ENCODE measurements around the gene NTSR2. TPM values are rescaled to one million over a fixed set of nuclear protein-coding genes. Genes with fewer than 3 reads are reported as not detected.

The NTSR2 gene
- total RNA-seq, 2 donors from 2014 or later: not detected

DNA sequence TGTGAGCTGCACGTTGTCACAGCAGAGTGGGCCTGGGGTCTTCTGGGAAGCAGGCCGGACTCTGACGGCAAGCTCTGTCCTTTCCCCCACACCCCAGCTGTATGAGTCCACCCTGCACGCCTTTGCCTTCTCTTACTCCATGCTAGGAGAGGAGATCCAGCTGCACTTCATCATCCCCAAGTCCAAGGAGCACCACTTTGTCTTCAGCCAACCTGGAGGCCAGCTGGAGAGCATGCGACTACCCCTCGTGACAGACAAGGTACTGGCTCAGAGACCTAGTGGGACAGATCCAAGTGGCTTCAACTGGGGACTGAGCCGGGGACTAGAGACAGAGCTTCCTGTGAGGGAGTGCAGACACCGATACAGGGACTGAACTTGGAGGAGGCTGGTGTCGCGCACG, 40.1 kb downstream of the NTSR2 start:
- Mint-ChIP-seq H3K4me1 (ENCODE audit: low read depth in 2 of 2) (no peaks in the 10 kb centered on the region), H3K27me3 (no peaks in the 10 kb centered on the region), H3K9me3 (no peaks in the 10 kb centered on the region), H3K36me3 (no peaks in the 10 kb centered on the region), H3K27ac (no peak overlapping the region), H3K4me3 (no peak overlapping the region)
- DNase-seq (ENCODE audit: low spot score): no peak
- ATAC-seq: no peak

DNA sequence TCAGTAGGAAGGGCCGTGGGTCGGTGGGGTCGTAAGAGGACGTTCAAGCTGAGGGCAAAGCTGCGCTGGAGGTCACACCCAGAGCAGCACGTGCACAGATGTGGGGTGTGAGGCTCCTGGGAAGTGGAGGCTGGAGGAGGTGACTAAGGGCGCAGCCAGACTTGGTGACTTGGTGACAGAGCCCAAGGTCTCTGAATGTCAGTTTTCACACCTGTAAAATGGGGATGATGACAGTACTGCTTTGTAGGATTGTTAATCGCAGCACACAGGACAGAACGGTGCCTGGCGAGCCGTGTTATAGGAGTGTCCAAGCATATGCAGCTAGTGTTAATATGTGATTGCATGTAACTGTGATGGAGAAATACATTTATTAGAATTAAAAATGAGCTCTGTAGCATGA, 40.8 kb downstream of the NTSR2 start:
- Mint-ChIP-seq H3K36me3 (no peaks in the 10 kb centered on the region), H3K4me3 (no peak overlapping the region), H3K27me3 (no peaks in the 10 kb centered on the region), H3K4me1 (ENCODE audit: low read depth in 2 of 2) (no peaks in the 10 kb centered on the region), H3K27ac (no peak overlapping the region), H3K9me3 (no peaks in the 10 kb centered on the region)
- ATAC-seq (no peak), DNase-seq (ENCODE audit: low spot score) (no peak)

GRCh38 chr2:11628675-11629074, 41.3 kb downstream of the NTSR2 start:
- H3K4me3 Mint-ChIP-seq: no peak overlapping the region
- no peak overlapping the region for H3K27ac Mint-ChIP-seq
- H3K4me1 Mint-ChIP-seq (ENCODE audit: low read depth in 2 of 2): no peaks in the 10 kb centered on the region
- H3K27me3 Mint-ChIP-seq: no peaks in the 10 kb centered on the region
- ATAC-seq (no peak), DNase-seq (ENCODE audit: low spot score) (no peak)
- no peaks in the 10 kb centered on the region for H3K9me3 Mint-ChIP-seq
- H3K36me3 Mint-ChIP-seq: no peaks in the 10 kb centered on the region

- H3K9me3 Mint-ChIP-seq: no peaks in the 10 kb centered on the region
- no peak for ATAC-seq
Observed at GRCh38 chr2:11625671-11626070, 44.3 kb downstream of the NTSR2 start.

GRCh38 chr2:11624893-11625292, 45.1 kb downstream of the NTSR2 start:
- no peak for ATAC-seq
- DNase-seq (ENCODE audit: low spot score): peak; percentile 10
- no peaks in the 10 kb centered on the region for H3K4me1 Mint-ChIP-seq (ENCODE audit: low read depth in 2 of 2)

More at GRCh38 chr2:11625671-11626070, 44.3 kb downstream of the NTSR2 start:
- H3K27me3 Mint-ChIP-seq: no peaks in the 10 kb centered on the region
- DNase-seq (ENCODE audit: low spot score): no peak
- no peak overlapping the region for H3K4me3 Mint-ChIP-seq
- H3K4me1 Mint-ChIP-seq (ENCODE audit: low read depth in 2 of 2): no peaks in the 10 kb centered on the region
- H3K36me3 Mint-ChIP-seq: no peaks in the 10 kb centered on the region
- H3K27ac Mint-ChIP-seq: no peak overlapping the region

DNA sequence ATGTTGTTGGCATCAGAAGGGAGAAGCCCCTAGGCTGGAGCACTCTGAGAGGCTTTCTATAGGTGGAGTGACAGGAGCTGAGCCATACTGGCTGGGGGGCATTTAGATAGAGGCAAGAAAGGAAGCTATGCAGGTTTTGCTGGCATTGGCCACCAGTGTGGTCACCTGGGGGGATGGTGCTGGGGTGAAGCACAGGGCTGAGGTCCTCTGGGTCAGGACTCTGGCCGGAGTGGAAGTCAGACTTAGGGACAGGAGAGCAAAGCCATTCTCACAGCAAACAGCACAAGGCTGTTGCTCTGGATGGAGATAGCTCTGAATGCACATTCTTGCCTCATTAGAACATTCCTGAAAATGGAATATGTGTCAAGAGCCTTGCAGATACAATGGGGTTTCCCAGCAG, 47.4 kb downstream of the NTSR2 start:
- no peaks in the 10 kb centered on the region for H3K27me3 Mint-ChIP-seq
- DNase-seq (ENCODE audit: low spot score) (peak; percentile 44), ATAC-seq (no peak)
- no peaks in the 10 kb centered on the region for H3K36me3 Mint-ChIP-seq
- no peaks in the 10 kb centered on the region for H3K4me1 Mint-ChIP-seq (ENCODE audit: low read depth in 2 of 2)
- H3K4me3 Mint-ChIP-seq: no peak overlapping the region
- no peak overlapping the region for H3K27ac Mint-ChIP-seq
- no peaks in the 10 kb centered on the region for H3K9me3 Mint-ChIP-seq

More at GRCh38 chr2:11624893-11625292, 45.1 kb downstream of the NTSR2 start:
- Mint-ChIP-seq H3K27me3 (no peaks in the 10 kb centered on the region), H3K9me3 (no peaks in the 10 kb centered on the region), H3K4me3 (no peak overlapping the region), H3K27ac (no peak overlapping the region), H3K36me3 (no peaks in the 10 kb centered on the region)

GRCh38 chr2:11621410-11621809, 48.6 kb downstream of the NTSR2 start:
- DNase-seq (ENCODE audit: low spot score): no peak
- Mint-ChIP-seq H3K4me3 (no peak overlapping the region), H3K9me3 (no peaks in the 10 kb centered on the region), H3K36me3 (no peaks in the 10 kb centered on the region), H3K27ac (no peak overlapping the region), H3K4me1 (ENCODE audit: low read depth in 2 of 2) (no peaks in the 10 kb centered on the region), H3K27me3 (no peaks in the 10 kb centered on the region)
- ATAC-seq: no peak

- Mint-ChIP-seq H3K36me3 (no peaks in the 10 kb centered on the region), H3K9me3 (no peaks in the 10 kb centered on the region), H3K27ac (no peak overlapping the region), H3K4me1 (ENCODE audit: low read depth in 2 of 2) (no peaks in the 10 kb centered on the region), H3K4me3 (no peak overlapping the region), H3K27me3 (no peaks in the 10 kb centered on the region)
- DNase-seq (ENCODE audit: low spot score): no peak
- ATAC-seq: peak; percentile 8 to 48
Observed at GRCh38 chr2:11618708-11619062, 51.3 kb downstream of the NTSR2 start.

GRCh38 chr2:11617984-11618707, 51.8 kb downstream of the NTSR2 start:
- no peaks in the 10 kb centered on the region for H3K9me3 Mint-ChIP-seq
- no peaks in the 10 kb centered on the region for H3K36me3 Mint-ChIP-seq
- no peak overlapping the region for H3K27ac Mint-ChIP-seq
- ATAC-seq (peak; percentile 14 to 41), DNase-seq (ENCODE audit: low spot score) (peak; percentile 55)
- H3K4me3 Mint-ChIP-seq: no peak overlapping the region
- H3K27me3 Mint-ChIP-seq: no peaks in the 10 kb centered on the region
- no peaks in the 10 kb centered on the region for H3K4me1 Mint-ChIP-seq (ENCODE audit: low read depth in 2 of 2)

DNA sequence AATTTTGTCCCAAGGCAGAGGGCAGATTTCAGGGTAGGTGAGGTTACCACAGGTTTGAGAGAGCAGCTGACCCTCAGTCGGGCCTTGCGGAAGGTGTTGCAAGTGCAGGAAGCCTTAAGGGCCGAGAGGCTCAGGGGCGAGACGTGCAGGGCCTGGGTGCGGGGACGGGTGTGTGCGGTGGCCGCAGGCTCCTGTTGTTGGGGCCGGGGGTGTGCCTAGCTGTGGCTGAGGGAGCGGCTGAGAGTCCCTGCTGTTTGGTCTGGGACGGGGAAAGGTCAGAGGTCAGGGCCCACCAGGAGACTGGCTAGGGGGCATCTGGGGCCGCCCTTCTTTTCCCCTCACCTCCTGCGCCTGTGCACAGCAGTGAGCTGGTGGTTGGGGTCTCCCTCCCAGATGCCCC, 52.5 kb downstream of the NTSR2 start:
- H3K4me1 Mint-ChIP-seq (ENCODE audit: low read depth in 2 of 2): no peaks in the 10 kb centered on the region
- no peaks in the 10 kb centered on the region for H3K9me3 Mint-ChIP-seq
- no peaks in the 10 kb centered on the region for H3K36me3 Mint-ChIP-seq
- ATAC-seq: peak; percentile 21 to 30
- H3K27me3 Mint-ChIP-seq: no peaks in the 10 kb centered on the region
- DNase-seq (ENCODE audit: low spot score): no peak
- H3K4me3 Mint-ChIP-seq: no peak overlapping the region
- H3K27ac Mint-ChIP-seq: no peak overlapping the region

- Mint-ChIP-seq H3K36me3 (no peaks in the 10 kb centered on the region), H3K9me3 (no peaks in the 10 kb centered on the region), H3K4me3 (no peak overlapping the region), H3K27ac (no peak overlapping the region), H3K4me1 (ENCODE audit: low read depth in 2 of 2) (no peaks in the 10 kb centered on the region), H3K27me3 (no peaks in the 10 kb centered on the region)
- ATAC-seq (no peak), DNase-seq (ENCODE audit: low spot score) (peak; percentile 13)
Observed at GRCh38 chr2:11616851-11617415, 53.1 kb downstream of the NTSR2 start.

DNA sequence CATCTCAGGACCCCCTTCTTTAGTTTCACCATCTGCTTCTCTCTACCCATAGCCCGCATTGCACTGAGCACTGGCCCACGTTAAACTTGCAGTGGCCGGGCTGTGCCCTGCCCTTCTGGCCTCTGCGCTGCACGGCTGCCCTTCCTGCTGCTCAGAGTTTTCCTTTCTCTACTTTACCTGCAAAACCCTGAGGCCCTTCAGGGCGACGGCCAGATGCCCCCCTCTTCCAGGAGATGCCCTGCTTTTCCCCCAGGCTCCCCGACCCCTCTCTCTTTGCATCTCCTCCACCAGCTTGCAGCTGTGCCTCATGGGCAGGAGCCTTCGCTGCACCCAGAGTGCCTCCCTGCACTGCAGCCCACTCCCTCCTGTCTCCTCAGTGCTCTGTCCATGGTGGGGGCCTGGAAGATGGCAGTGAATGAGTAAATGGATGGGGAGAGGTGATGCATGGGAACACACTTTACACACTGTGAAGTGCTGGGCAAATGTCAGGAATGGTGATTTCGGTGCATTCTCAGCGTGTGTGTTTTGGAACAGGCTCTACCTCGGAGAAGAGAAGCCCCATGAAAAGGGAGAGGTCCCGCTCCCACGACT, 53.8 kb downstream of the NTSR2 start:
- H3K36me3 Mint-ChIP-seq: no peaks in the 10 kb centered on the region
- no peaks in the 10 kb centered on the region for H3K9me3 Mint-ChIP-seq
- no peaks in the 10 kb centered on the region for H3K27me3 Mint-ChIP-seq
- ATAC-seq: no peak
- peak; percentile 58 for DNase-seq (ENCODE audit: low spot score)
- no peak overlapping the region for H3K4me3 Mint-ChIP-seq
- H3K4me1 Mint-ChIP-seq (ENCODE audit: low read depth in 2 of 2): no peaks in the 10 kb centered on the region
- no peak overlapping the region for H3K27ac Mint-ChIP-seq

GRCh38 chr2:11615209-11615608, 54.8 kb downstream of the NTSR2 start:
- H3K9me3 Mint-ChIP-seq: no peaks in the 10 kb centered on the region
- no peaks in the 10 kb centered on the region for H3K4me1 Mint-ChIP-seq (ENCODE audit: low read depth in 2 of 2)
- no peaks in the 10 kb centered on the region for H3K36me3 Mint-ChIP-seq
- DNase-seq (ENCODE audit: low spot score) (no peak), ATAC-seq (no peak)
- H3K4me3 Mint-ChIP-seq: no peak overlapping the region
- no peak overlapping the region for H3K27ac Mint-ChIP-seq
- no peaks in the 10 kb centered on the region for H3K27me3 Mint-ChIP-seq

DNA sequence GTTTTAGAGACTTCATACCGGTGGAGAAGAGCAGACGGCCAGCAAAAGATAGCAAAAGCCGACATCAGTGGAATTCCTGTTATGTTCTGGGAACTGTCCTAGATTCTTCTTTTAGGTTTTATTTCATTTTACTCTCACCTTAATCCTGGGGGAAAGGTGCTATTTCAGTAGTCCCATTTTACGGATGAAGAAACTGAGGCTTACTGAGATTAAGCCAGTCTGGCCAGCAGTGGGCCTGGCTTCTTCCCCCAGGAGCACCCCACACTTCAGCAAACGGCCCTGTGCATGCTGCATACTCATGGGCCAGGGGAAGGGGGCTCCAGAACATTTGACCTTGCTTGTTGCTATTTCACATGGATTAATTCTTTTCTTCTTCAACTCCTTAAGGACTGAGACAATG, 56.7 kb downstream of the NTSR2 start:
- Mint-ChIP-seq H3K9me3 (no peaks in the 10 kb centered on the region), H3K27ac (no peak overlapping the region), H3K4me1 (ENCODE audit: low read depth in 2 of 2) (no peaks in the 10 kb centered on the region), H3K4me3 (no peak overlapping the region), H3K36me3 (no peaks in the 10 kb centered on the region), H3K27me3 (peaks cover 0 to 4% of the 10 kb centered on the region in 2 donors)
- DNase-seq (ENCODE audit: low spot score): no peak
- ATAC-seq: no peak

Data from natural killer cell treated with Interleukin-12 subunit alpha and Interleukin-12 subunit beta and Interleukin-15 and Interleukin-18, amount 100 ng/mL, for 72 hours (primary cell).